GM23338 (cell line): ENCODE measurements around the gene TTC28. TPM values are rescaled to one million over a fixed set of nuclear protein-coding genes. Genes with fewer than 3 reads are reported as not detected.

Experiments used
- ATAC-seq: fragments of 200-7000 bp; cut with Tn5 transposase; 3 replicates; pipeline ENCODE4 v1.9.1; 2020
- DNase-seq: peaks from one replicate; pipeline ENCODE4 v3.0.0-alpha.2; 2015; ENCODE audit warnings: low spot score
- H2AFZ ChIP-seq: fragments of 200-600 bp; sonication (generic); 2 replicates; pipeline ENCODE4 v1.8.0; 2016; ENCODE audit warnings: antibody characterized with exemption, mild to moderate bottlenecking, moderate library complexity
- H3F3A ChIP-seq: fragments of 200-600 bp; sonication (generic); replicated peaks from 2 replicates; pipeline ENCODE4 v1.8.0; 2017; ENCODE audit warnings: antibody characterized with exemption, mixed run types, low read depth
- H3K27ac ChIP-seq: fragments of 200-600 bp; sonication (generic); 2 replicates; pipeline ENCODE4 v1.6.1; 2016; ENCODE audit warnings: low read depth
- H3K27me3 ChIP-seq: fragments of 200-600 bp; sonication (generic); 2 replicates; pipeline ENCODE4 v1.8.0; 2016; ENCODE audit warnings: mild to moderate bottlenecking, mixed run types, moderate library complexity; ENCODE audit not compliant: insufficient read depth
- H3K36me3 ChIP-seq: fragments of 200-600 bp; sonication (generic); 2 replicates; pipeline ENCODE4 v1.8.0; 2016; ENCODE audit warnings: mild to moderate bottlenecking; ENCODE audit not compliant: insufficient read depth
- H3K4me1 ChIP-seq: fragments of 200-600 bp; sonication (generic); 2 replicates; pipeline ENCODE4 v1.8.0; 2016; ENCODE audit warnings: mild to moderate bottlenecking, moderate library complexity; ENCODE audit not compliant: insufficient read depth
- H3K4me2 ChIP-seq: fragments of 200-600 bp; sonication (generic); 2 replicates; pipeline ENCODE4 v1.7.1; 2017; ENCODE audit warnings: mixed run types
- H3K4me3 ChIP-seq: fragments of 200-600 bp; sonication (generic); 2 replicates; pipeline ENCODE4 v1.6.1; 2016; ENCODE audit warnings: mixed run types
- H3K79me2 ChIP-seq: fragments of 200-600 bp; sonication (generic); replicated peaks from 2 replicates; pipeline ENCODE4 v1.8.0; 2017; ENCODE audit warnings: mild to moderate bottlenecking; ENCODE audit not compliant: insufficient read depth
- H3K9me2 ChIP-seq: fragments of 200-600 bp; sonication (generic); 2 replicates; pipeline ENCODE4 v1.8.0; 2017; ENCODE audit not compliant: insufficient read depth
- H4K20me1 ChIP-seq: fragments of 200-600 bp; sonication (generic); replicated peaks from 2 replicates; pipeline ENCODE4 v1.8.0; 2017; ENCODE audit warnings: mild to moderate bottlenecking; ENCODE audit not compliant: insufficient read depth
- H3K27ac Mint-ChIP-seq: 2 replicates; pipeline ENCODE4 v1.8.0; 2020; ENCODE audit warnings: inconsistent platforms, mild to moderate bottlenecking, moderate library complexity, mixed read lengths
- H3K27me3 Mint-ChIP-seq: 3 replicates; pipeline ENCODE4 v1.8.0; 2022; ENCODE audit warnings: low read depth, mild to moderate bottlenecking, moderate library complexity, mixed read lengths, inconsistent platforms; ENCODE audit not compliant: insufficient read depth, poor library complexity
- H3K36me3 Mint-ChIP-seq: 3 replicates; pipeline ENCODE4 v1.8.0; 2021; ENCODE audit warnings: low read depth, mild to moderate bottlenecking, inconsistent platforms, moderate library complexity, mixed read lengths
- H3K4me1 Mint-ChIP-seq: 3 replicates; pipeline ENCODE4 v1.8.0; 2020; ENCODE audit warnings: mild to moderate bottlenecking, inconsistent platforms, mixed read lengths
- H3K4me3 Mint-ChIP-seq: 3 replicates; pipeline ENCODE4 v1.8.0; 2021; ENCODE audit warnings: moderate library complexity, mild to moderate bottlenecking, inconsistent platforms, mixed read lengths
- H3K9me3 Mint-ChIP-seq: 3 replicates; pipeline ENCODE4 v1.8.0; 2020; ENCODE audit warnings: moderate library complexity, mild to moderate bottlenecking, inconsistent platforms, mixed read lengths
- JUNB ChIP-seq: IDR thresholded peaks from one replicate; pipeline ENCODE4 v1.6.1; 2016; ENCODE audit warnings: antibody characterized with exemption; ENCODE audit not compliant: unreplicated experiment
- NANOG ChIP-seq: IDR thresholded peaks from 2 replicates; pipeline ENCODE4 v1.6.1; 2016; ENCODE audit warnings: antibody characterized with exemption, borderline replicate concordance
- REST ChIP-seq: IDR thresholded peaks from one replicate; pipeline ENCODE4 v1.6.1; 2018; ENCODE audit warnings: antibody characterized with exemption; ENCODE audit not compliant: unreplicated experiment
- ZNF114 ChIP-seq: fragments of 250-450 bp; sonication (Bioruptor Pico); IDR thresholded peaks from 2 replicates; pipeline ENCODE4 v1.5.0; 2020; ENCODE audit warnings: mild to moderate bottlenecking, moderate library complexity
- polyA plus RNA-seq: library from polyadenylated mRNA; unstranded; fragments of >200 nt; fragmentation: Nextera tagmentation; extraction: Ambion mirVana; gene quantifications from 2 replicates; pipeline ENCODE4 v1.2.1, GENCODE V29; 2016
- total RNA-seq: library from RNA; depleted of rRNA; stranded (reverse); fragments of >200 nt; shearing (Covaris generic); gene quantifications from 2 replicates; pipeline ENCODE4 v1.2.3, GENCODE V29; 2014
- TF ChIP-seq, protein P1 (sequence below), 2 experiments: fragments of 200-600 bp in 1 of 2; sonication (generic) in 1 of 2; conservative IDR thresholded peaks; 2 replicates each; pipeline versions ENCODE4 v1.5.1 to v1.6.1; 2016 to 2017; ENCODE audit warnings: antibody characterized with exemption in 2 of 2, low read depth in 2 of 2, mild to moderate bottlenecking in 2 of 2, moderate library complexity in 1 of 2

TTC28 gene
- total and polyA plus RNA-seq, 2 experiments from 2014 or later, result 4.5 to 16.1 TPM

DNA sequence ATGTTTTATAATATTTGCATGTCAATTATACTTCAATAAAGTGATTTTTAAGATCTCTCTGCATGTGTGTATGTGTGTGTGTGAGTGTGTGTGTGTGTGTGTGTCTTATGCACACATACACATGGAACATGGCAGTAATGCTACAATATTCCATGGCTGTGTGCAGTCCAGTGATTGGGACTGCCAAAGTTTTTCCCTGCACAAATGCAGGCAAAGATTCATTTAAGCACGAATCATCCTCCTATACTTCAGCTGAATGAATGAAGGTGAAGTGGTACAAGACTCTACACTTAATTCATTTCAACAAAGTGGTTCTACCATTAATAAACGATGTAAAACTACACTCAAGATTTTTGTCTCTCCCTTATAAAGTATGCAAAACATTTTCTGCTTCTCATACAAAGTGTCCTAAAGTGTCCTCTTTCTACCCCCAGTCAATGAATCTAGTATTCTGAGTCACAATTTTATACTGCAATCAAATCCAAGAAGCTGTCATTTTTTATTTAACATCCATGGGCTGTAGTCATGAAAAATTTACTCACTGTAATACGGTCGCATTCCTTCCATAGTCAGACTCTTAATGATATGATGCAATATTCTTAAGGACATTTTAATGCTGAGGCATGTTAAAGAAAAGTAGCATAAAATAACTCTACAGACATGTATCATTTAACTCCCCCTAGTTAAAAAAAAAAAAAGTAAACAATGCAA lies 132.4 kb downstream of the TTC28 start:
- no peak overlapping the region for H3K4me2 ChIP-seq
- no peaks in the 10 kb centered on the region for H3K36me3 ChIP-seq
- no peaks in the 10 kb centered on the region for H3F3A ChIP-seq
- H3K4me3 ChIP-seq, result no peak overlapping the region
- peaks cover 11% of the 10 kb centered on the region for H3K4me1 Mint-ChIP-seq
- H3K27me3 Mint-ChIP-seq, result no peaks in the 10 kb centered on the region
- no peak overlapping the region for H2AFZ ChIP-seq
- ATAC-seq, result no peak
- TF ChIP-seq NANOG (no peak), REST (no peak)
- TF ChIP-seq, protein P1, sequence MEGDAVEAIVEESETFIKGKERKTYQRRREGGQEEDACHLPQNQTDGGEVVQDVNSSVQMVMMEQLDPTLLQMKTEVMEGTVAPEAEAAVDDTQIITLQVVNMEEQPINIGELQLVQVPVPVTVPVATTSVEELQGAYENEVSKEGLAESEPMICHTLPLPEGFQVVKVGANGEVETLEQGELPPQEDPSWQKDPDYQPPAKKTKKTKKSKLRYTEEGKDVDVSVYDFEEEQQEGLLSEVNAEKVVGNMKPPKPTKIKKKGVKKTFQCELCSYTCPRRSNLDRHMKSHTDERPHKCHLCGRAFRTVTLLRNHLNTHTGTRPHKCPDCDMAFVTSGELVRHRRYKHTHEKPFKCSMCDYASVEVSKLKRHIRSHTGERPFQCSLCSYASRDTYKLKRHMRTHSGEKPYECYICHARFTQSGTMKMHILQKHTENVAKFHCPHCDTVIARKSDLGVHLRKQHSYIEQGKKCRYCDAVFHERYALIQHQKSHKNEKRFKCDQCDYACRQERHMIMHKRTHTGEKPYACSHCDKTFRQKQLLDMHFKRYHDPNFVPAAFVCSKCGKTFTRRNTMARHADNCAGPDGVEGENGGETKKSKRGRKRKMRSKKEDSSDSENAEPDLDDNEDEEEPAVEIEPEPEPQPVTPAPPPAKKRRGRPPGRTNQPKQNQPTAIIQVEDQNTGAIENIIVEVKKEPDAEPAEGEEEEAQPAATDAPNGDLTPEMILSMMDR (conservative IDR thresholded peaks at IDR 0.05; ENCODE audit: low read depth in 2 of 2), result no peak
- H3K27ac ChIP-seq, result no peak overlapping the region
- no peak overlapping the region for H3K27ac Mint-ChIP-seq
- peaks cover 14% of the 10 kb centered on the region for H3K9me3 Mint-ChIP-seq
- no peaks in the 10 kb centered on the region for H3K27me3 ChIP-seq
- H3K9me2 ChIP-seq, result no peaks in the 10 kb centered on the region
- peaks cover 6% of the 10 kb centered on the region for H3K36me3 Mint-ChIP-seq
- no peaks in the 10 kb centered on the region for H4K20me1 ChIP-seq
- DNase-seq, result no peak
- H3K4me3 Mint-ChIP-seq, result no peak overlapping the region
- peaks cover 16% of the 10 kb centered on the region for H3K4me1 ChIP-seq
- H3K79me2 ChIP-seq, result no peaks in the 10 kb centered on the region

- no peaks in the 10 kb centered on the region for H3K79me2 ChIP-seq
- H3F3A ChIP-seq, result no peaks in the 10 kb centered on the region
- no peak overlapping the region for H3K27ac Mint-ChIP-seq
- peaks cover 6% of the 10 kb centered on the region; the same call in 1 of the 3 replicates for H3K36me3 Mint-ChIP-seq
- no peaks in the 10 kb centered on the region for H4K20me1 ChIP-seq
- H2AFZ ChIP-seq, result no peak overlapping the region
- H3K27me3 Mint-ChIP-seq, result peaks cover 5% of the 10 kb centered on the region
- H3K27ac ChIP-seq, result no peak overlapping the region
- no peak overlapping the region for H3K4me2 ChIP-seq
- H3K4me3 Mint-ChIP-seq, result no peak overlapping the region
- H3K9me3 Mint-ChIP-seq, result peaks cover 12% of the 10 kb centered on the region; the same call in 2 of the 3 replicates
- ATAC-seq, result no peak
- no peaks in the 10 kb centered on the region for H3K36me3 ChIP-seq
- peaks cover 17% of the 10 kb centered on the region for H3K4me1 ChIP-seq
- no peaks in the 10 kb centered on the region for H3K27me3 ChIP-seq
- no peak for TF ChIP-seq ZNF114 (CRISPR knock-in tag)
- no peak for TF ChIP-seq JUNB
- no peak for DNase-seq
- no peak overlapping the region for H3K4me3 ChIP-seq
- H3K4me1 Mint-ChIP-seq, result peaks cover 17% of the 10 kb centered on the region
- H3K9me2 ChIP-seq, result no peaks in the 10 kb centered on the region
Observed at GRCh38 chr22:28544431-28544868, 135.2 kb downstream of the TTC28 start.
